HG03066 (cell line): ENCODE data around the gene ZSWIM9.

Experiments
- ATAC-seq: cut with Tn5 transposase; IDR thresholded peaks from one replicate; pipeline ENCODE4 v1.9.1; 2021; ENCODE audit warnings: low read depth; ENCODE audit not compliant: unreplicated experiment

ZSWIM9 gene

DNA sequence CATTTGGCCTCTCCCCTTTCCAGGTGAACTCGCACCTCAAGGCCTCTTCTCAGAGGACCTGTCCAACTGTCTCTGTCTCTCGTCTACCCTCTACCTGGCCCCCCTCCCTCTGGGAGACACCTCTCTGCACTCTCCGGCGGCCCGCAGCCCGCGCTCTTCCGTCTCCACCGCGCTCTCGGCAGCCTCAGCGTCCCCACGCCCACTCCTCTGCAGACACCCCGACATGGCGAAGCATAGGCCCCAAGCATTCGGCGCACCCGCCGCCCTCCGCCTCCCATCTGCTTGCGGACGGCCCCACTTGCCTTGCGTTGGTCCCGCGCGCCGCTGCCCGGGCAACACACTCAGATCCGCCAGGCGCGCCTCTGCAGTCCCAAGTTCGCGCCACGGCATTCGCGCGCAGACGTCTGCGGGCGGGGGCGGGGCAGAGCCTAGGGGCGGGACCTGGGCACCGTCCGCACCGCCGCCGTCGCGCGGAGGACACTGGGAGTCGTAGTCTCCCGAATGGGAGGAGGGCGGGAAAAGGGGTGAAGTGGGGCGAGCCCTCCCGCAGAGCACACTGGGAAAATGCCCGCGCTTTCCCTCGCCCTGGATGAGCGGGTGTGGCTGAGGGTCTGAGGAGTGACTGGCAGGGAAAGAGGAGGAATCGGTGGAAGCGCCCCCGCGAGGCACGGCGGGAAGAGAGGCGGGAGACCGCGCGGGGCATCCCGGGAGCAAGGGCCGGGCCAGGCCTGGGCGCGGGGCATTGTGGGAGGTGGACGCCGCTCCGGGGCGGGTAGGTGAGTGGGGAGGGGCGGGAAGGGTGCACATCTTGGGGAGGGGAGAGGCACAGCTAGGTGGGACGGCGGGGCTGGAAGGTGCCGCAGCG is at the start of gene ZSWIM9, which contains the start of gene LIG1:
Gene ZSWIM9 (plus strand): TSS at position 742 of the 865 bp plus-strand sequence. CDS start 1,123 bp downstream, outside the sequence.
Gene LIG1 (minus strand): TSS at position 406 of the 865 bp plus-strand sequence. CDS start 4,778 bp downstream, outside the sequence.
- ATAC-seq = peak; percentile 73

GRCh38 chr19:48121066-48121465 is 49.4 kb upstream of the ZSWIM9 start:
- ATAC-seq = no peak

GRCh38 chr19:48121909-48122371 is 48.5 kb upstream of the ZSWIM9 start:
- no peak for ATAC-seq

GRCh38 chr19:48122421-48122820 is 48.1 kb upstream of the ZSWIM9 start:
- ATAC-seq = no peak

- ATAC-seq = no peak
Observed at GRCh38 chr19:48123907-48124651, 46.4 kb upstream of the ZSWIM9 start.

- ATAC-seq = no peak
Observed at GRCh38 chr19:48127561-48127960, 42.9 kb upstream of the ZSWIM9 start.

DNA sequence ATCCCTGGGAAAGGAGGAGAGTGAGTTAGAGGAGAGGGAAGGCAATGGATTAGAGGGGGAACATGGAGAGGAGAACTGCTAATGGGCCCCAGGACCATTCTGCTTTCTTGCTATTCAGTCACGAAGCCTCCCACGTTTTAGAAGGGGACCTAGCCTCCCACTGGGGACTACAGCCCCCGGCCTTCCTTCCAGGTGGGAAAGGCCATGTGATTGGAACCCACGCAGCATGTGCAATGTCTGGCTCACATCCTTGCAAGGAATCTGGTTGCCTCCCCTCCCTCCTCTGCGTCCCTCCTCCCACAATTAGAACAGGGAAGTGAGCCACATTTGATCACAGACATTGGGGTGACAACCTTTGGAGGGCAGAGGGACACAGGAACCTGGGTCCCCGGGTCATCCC is 37.4 kb upstream of the ZSWIM9 start:
- ATAC-seq = no peak

- no peak for ATAC-seq
Observed at GRCh38 chr19:48135411-48135810, 35.1 kb upstream of the ZSWIM9 start.

DNA sequence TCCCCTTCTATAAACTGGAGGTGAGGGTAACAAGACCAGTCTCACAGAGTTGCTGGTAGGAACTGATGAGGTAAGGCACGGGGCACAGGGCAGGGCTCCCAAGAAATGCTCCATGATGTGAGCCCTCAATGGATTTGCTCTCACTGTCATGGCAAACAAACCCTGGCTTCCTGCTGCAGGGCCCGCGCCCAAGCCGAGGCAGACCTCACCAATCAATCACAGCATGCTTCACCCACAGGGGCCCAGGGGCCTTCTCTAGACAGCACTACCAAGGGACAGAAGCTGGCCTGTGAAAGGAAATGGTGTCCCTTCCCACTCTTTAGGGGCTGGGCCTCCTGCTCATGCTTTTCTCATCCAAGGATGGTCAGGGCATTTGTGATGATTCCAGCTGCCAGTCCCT is 33.9 kb upstream of the ZSWIM9 start:
- no peak for ATAC-seq

DNA sequence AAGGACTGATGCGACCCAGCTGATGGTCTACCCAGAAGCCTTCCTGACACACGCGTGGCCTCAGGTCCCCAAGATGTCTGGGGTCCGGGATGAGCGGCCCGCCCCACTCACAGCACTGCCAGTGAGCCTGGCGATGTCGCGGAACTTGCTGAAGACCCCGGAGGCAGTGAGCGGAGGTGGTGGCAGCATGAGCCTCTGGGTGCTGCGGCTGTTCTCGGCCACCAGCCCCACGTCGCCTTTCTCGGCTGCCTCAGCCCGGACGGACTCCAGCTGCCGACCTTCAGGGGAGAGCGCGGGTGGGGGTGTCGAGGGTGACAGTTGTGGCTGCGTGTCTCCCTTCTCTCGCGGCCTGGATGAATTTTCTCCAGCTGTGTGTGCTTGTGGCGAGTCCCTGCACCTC is 33.1 kb upstream of the ZSWIM9 start:
- ATAC-seq = no peak

DNA sequence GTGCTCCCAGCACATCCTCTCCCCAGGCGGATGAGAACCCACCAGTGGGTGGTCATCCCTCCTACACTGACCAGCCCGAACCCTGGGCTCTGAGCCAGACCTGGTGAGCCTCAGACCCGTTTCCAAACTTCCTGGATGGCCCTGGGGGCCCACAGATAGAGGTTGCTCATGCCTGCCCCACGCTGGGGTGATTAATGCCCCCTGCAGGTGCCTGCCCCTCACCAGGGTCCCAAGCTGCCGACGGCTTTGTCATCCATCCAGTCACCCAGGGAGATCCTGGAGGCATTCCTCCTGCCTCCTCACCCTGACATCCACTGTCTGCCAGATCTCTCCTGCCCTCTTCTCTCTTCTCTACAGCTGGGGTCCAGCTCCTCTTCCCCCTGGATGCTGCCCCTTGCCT is 31.4 kb upstream of the ZSWIM9 start:
- no peak for ATAC-seq

- ATAC-seq = no peak
Observed at GRCh38 chr19:48147597-48148175, 22.8 kb upstream of the ZSWIM9 start.

- no peak for ATAC-seq
Observed at GRCh38 chr19:48148576-48148975, 21.9 kb upstream of the ZSWIM9 start.

DNA sequence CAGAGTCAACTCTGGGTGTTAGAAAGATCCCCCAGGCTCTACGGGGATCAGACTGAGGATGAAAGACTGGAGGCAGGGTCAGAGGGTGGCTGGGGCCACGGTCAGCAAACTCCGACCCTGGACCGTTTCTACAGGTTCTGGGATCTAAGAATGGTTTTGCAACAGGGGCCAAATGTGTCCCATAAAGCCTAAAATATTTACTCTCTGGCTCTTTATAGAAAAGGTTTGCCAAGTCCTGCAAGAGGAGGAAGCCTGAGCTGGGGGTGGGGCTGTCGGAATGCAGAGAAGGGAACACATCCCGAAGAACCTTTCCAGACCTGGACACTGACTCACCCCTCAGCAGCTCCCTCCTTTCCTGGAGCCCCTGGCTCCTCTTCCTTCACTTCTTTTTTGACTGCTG is 21.1 kb upstream of the ZSWIM9 start:
- ATAC-seq = no peak

DNA sequence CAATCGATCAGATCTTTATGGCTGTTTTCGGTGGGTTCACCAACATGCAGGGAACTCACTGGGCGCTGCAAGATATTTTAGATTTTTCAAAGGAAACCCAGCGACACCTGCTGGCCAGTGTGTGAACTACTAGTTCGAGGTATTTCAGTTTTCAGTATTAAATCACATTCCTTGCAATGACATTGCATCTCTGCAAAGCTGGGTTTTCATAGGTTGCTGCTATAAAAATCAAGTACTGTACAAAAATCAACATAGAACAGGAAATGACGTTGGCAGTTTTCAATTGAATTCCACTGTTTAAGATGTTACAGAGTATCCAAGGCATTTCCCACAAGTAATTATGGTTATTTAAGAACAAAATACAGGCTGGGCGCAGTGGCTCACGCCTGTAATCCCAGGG is 17.9 kb upstream of the ZSWIM9 start:
- no peak for ATAC-seq

GRCh38 chr19:48154003-48154402 is 16.5 kb upstream of the ZSWIM9 start:
- no peak for ATAC-seq

- ATAC-seq = no peak
Observed at GRCh38 chr19:48158210-48158790, 12.2 kb upstream of the ZSWIM9 start.

GRCh38 chr19:48168689-48169088 is 1.8 kb upstream of the ZSWIM9 start:
- no peak for ATAC-seq

- ATAC-seq = peak; percentile 20
Observed at GRCh38 chr19:48169578-48169938, 922 bp upstream of the ZSWIM9 start.

DNA sequence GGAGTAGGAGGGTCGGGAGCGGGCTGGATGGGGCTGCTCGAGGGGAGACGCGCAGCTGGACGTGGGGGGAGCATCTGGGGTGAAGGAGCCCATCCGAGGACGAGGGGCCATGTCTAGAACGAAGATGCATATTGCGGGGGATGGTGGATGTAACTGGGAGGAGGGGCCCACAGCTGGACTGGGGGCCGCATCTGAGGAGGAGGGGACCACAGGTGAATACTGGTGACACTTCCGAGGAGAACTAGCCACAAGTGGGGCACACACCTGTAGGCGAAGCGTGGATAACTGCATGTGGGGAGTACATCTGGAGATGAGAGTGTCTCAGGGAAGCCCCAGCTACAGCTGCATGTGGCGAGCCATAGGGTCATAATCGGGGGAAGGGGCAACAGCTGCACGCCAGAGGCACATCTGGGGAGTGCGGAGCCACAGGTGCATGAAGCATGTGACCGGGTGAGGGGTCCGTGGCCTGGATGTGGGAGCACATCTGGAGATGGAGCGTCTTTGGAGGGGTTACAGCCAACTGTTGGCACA is 402 bp downstream of the ZSWIM9 start:
- no peak for ATAC-seq

GRCh38 chr19:48171710-48172109 is 1.2 kb downstream of the ZSWIM9 start:
- ATAC-seq = no peak
